Measurements from ENCODE around the gene VILL. TPM values are rescaled to one million over a fixed set of nuclear protein-coding genes. Genes with fewer than 3 reads are reported as not detected.

VILL gene
- total RNA-seq, 1 donor from 2014 or later: 1.5 TPM

- H3K79me2 ChIP-seq (ENCODE audit: insufficient read depth, low read length): no peaks in the 10 kb centered on the region
- no peaks in the 10 kb centered on the region for H3K27me3 ChIP-seq (ENCODE audit: insufficient read depth, low read length)
- no peaks in the 10 kb centered on the region for H3K36me3 ChIP-seq (ENCODE audit: insufficient read depth, low read length)
- peaks cover 2% of the 10 kb centered on the region for H3K9me3 Mint-ChIP-seq (ENCODE audit: unreplicated experiment)
- FAIRE-seq: no peak
- H3K4me2 ChIP-seq (ENCODE audit: low read length): peak within 1 kb of the TSS; percentile 93
- H3K9me3 ChIP-seq (ENCODE audit: insufficient read depth, low read depth, low read length): no peaks in the 10 kb centered on the region
- H3K4me3 ChIP-seq (ENCODE audit: insufficient read depth, low read depth, low read length): peak within 1 kb of the TSS; percentile 63
- no peaks in the 10 kb centered on the region for H4K20me1 ChIP-seq (ENCODE audit: insufficient read depth, low read length)
- H3K27ac ChIP-seq (ENCODE audit: low read depth, low read length): no peak within 1 kb of the TSS
- peaks cover 6% of the 10 kb centered on the region for H3K4me1 Mint-ChIP-seq (ENCODE audit: low read depth, unreplicated experiment)
- peak within 1 kb of the TSS; percentile 79 for H3K4me3 Mint-ChIP-seq (ENCODE audit: unreplicated experiment)
- peaks cover 11% of the 10 kb centered on the region for H3K4me1 ChIP-seq (ENCODE audit: insufficient read depth, low read length)
- H3K27ac Mint-ChIP-seq (ENCODE audit: unreplicated experiment): no peak within 1 kb of the TSS
- H3K9ac ChIP-seq (ENCODE audit: low read length): peak within 1 kb of the TSS; percentile 34
- H2AFZ ChIP-seq (ENCODE audit: low read depth, low read length): peak within 1 kb of the TSS; percentile 91
- H3K27me3 Mint-ChIP-seq (ENCODE audit: low read depth, unreplicated experiment): peaks cover 38% of the 10 kb centered on the region
- no peaks in the 10 kb centered on the region for H3K36me3 Mint-ChIP-seq (ENCODE audit: low read depth, unreplicated experiment)
- TF ChIP-seq EZH2 (IDR thresholded peaks at IDR 0.05; ENCODE audit: insufficient read depth, low read length) (peak; percentile 34), CTCF (IDR thresholded peaks at IDR 0.05; ENCODE audit: insufficient read depth, low read depth, low read length) (no peak)
- peak; percentile 47 for DNase-seq (ENCODE audit: low read depth)
These were observed 48.7 kb downstream of the VILL start, which contains the start of gene DLEC1 for GRCh38 chr3:38039101-38039898. Gene DLEC1 (plus strand): TSS chr3:38039208. CDS start chr3:38039226, 18 bp downstream.

- H3K27me3 Mint-ChIP-seq (ENCODE audit: low read depth, unreplicated experiment): peaks cover 39% of the 10 kb centered on the region
- Histone ChIP-seq H3K9ac (ENCODE audit: low read length) (no peak overlapping the region), H4K20me1 (ENCODE audit: insufficient read depth, low read length) (no peaks in the 10 kb centered on the region), H3K27me3 (ENCODE audit: insufficient read depth, low read length) (peaks cover 1% of the 10 kb centered on the region), H3K4me3 (ENCODE audit: insufficient read depth, low read depth, low read length) (peak overlapping the region; percentile 63), H2AFZ (ENCODE audit: low read depth, low read length) (peak overlapping the region; percentile 91), H3K4me2 (ENCODE audit: low read length) (peak overlapping the region; percentile 93), H3K27ac (ENCODE audit: low read depth, low read length) (no peak overlapping the region), H3K9me3 (ENCODE audit: insufficient read depth, low read depth, low read length) (no peaks in the 10 kb centered on the region), H3K4me1 (ENCODE audit: insufficient read depth, low read length) (peaks cover 11% of the 10 kb centered on the region), H3K36me3 (ENCODE audit: insufficient read depth, low read length) (no peaks in the 10 kb centered on the region), H3K79me2 (ENCODE audit: insufficient read depth, low read length) (no peaks in the 10 kb centered on the region)
- TF ChIP-seq EZH2 (IDR thresholded peaks at IDR 0.05; ENCODE audit: insufficient read depth, low read length): peak; percentile 10
- TF ChIP-seq CTCF (IDR thresholded peaks at IDR 0.05; ENCODE audit: insufficient read depth, low read depth, low read length): no peak
- H3K36me3 Mint-ChIP-seq (ENCODE audit: low read depth, unreplicated experiment): no peaks in the 10 kb centered on the region
- H3K9me3 Mint-ChIP-seq (ENCODE audit: unreplicated experiment): peaks cover 2% of the 10 kb centered on the region
- FAIRE-seq (no peak), DNase-seq (ENCODE audit: low read depth) (peak; percentile 25)
- peak overlapping the region; percentile 79 for H3K4me3 Mint-ChIP-seq (ENCODE audit: unreplicated experiment)
- no peak overlapping the region for H3K27ac Mint-ChIP-seq (ENCODE audit: unreplicated experiment)
- peaks cover 6% of the 10 kb centered on the region for H3K4me1 Mint-ChIP-seq (ENCODE audit: low read depth, unreplicated experiment)
These were observed 49.3 kb downstream of the VILL start for GRCh38 chr3:38039899-38040261.

GRCh38 chr3:38040401-38040800 lies 49.8 kb downstream of the VILL start:
- peaks cover 6% of the 10 kb centered on the region for H3K4me1 Mint-ChIP-seq (ENCODE audit: low read depth, unreplicated experiment)
- Histone ChIP-seq H3K27ac (ENCODE audit: low read depth, low read length) (no peak overlapping the region), H3K36me3 (ENCODE audit: insufficient read depth, low read length) (no peaks in the 10 kb centered on the region), H4K20me1 (ENCODE audit: insufficient read depth, low read length) (no peaks in the 10 kb centered on the region), H2AFZ (ENCODE audit: low read depth, low read length) (peak overlapping the region; percentile 91), H3K4me3 (ENCODE audit: insufficient read depth, low read depth, low read length) (no peak overlapping the region), H3K4me2 (ENCODE audit: low read length) (no peak overlapping the region), H3K79me2 (ENCODE audit: insufficient read depth, low read length) (no peaks in the 10 kb centered on the region), H3K9me3 (ENCODE audit: insufficient read depth, low read depth, low read length) (no peaks in the 10 kb centered on the region), H3K9ac (ENCODE audit: low read length) (no peak overlapping the region), H3K27me3 (ENCODE audit: insufficient read depth, low read length) (peaks cover 5% of the 10 kb centered on the region), H3K4me1 (ENCODE audit: insufficient read depth, low read length) (peaks cover 11% of the 10 kb centered on the region)
- H3K27me3 Mint-ChIP-seq (ENCODE audit: low read depth, unreplicated experiment): peaks cover 44% of the 10 kb centered on the region
- no peak overlapping the region for H3K27ac Mint-ChIP-seq (ENCODE audit: unreplicated experiment)
- H3K9me3 Mint-ChIP-seq (ENCODE audit: unreplicated experiment): peaks cover 2% of the 10 kb centered on the region
- no peak overlapping the region for H3K4me3 Mint-ChIP-seq (ENCODE audit: unreplicated experiment)
- no peak for TF ChIP-seq EZH2 (IDR thresholded peaks at IDR 0.05; ENCODE audit: insufficient read depth, low read length)
- TF ChIP-seq CTCF (IDR thresholded peaks at IDR 0.05; ENCODE audit: insufficient read depth, low read depth, low read length): no peak
- DNase-seq (ENCODE audit: low read depth) (no peak), FAIRE-seq (no peak)
- no peaks in the 10 kb centered on the region for H3K36me3 Mint-ChIP-seq (ENCODE audit: low read depth, unreplicated experiment)

Data from astrocyte (in vitro differentiated cells and primary cell).